GM10248 (cell line): Measurements from ENCODE around the gene SLCO2A1.

Source experiments
- CTCF ChIA-PET: fragments of 300-600 bp; sonication (Branson Sonifier 250); formaldehyde crosslinking; extraction: SDS; loops from one replicate; lab custom pipeline; 2021; ENCODE audit warnings: antibody characterized with exemption; lab: Yijun Ruan, JAX
- POLR2A ChIA-PET: fragments of 350-650 bp; sonication (Branson Sonifier 250); formaldehyde crosslinking; extraction: SDS; loops from one replicate; lab custom pipeline; 2020; ENCODE audit warnings: antibody characterized with exemption; lab: Yijun Ruan, JAX
- DNase-seq: peaks from one replicate; pipeline ENCODE4 v3.0.0; 2012; ENCODE audit errors: extremely low spot score
- TF ChIP-seq, protein P1 (sequence below): IDR thresholded peaks from 2 replicates; pipeline ENCODE4 v1.5.1; 2012; ENCODE audit warnings: mild to moderate bottlenecking, low read depth; ENCODE audit errors: extremely low read depth, missing control alignments, control extremely low read depth

SLCO2A1 gene

DNA sequence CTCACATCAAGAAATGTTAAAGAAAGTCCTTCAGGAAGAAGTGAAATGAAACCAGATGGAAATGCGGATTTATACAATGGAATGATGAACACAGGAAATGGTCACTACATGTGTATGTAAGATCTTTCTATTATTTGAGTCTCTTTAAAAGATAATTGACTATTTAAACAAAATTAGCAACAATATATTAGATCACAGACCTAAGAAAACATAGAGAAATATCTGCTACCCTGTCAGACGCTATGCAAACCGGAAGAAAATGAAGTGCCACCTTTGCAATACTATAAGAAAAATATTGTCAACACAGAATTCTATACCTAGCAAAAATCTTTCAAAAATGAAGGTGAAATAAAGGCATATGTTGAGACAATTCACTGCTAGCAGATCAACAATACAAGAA is 151.2 kb downstream of the SLCO2A1 start:
- no peak for DNase-seq
- ChIA-PET POLR2A (no interaction called here), CTCF (no interaction called here)
- TF ChIP-seq, protein P1, sequence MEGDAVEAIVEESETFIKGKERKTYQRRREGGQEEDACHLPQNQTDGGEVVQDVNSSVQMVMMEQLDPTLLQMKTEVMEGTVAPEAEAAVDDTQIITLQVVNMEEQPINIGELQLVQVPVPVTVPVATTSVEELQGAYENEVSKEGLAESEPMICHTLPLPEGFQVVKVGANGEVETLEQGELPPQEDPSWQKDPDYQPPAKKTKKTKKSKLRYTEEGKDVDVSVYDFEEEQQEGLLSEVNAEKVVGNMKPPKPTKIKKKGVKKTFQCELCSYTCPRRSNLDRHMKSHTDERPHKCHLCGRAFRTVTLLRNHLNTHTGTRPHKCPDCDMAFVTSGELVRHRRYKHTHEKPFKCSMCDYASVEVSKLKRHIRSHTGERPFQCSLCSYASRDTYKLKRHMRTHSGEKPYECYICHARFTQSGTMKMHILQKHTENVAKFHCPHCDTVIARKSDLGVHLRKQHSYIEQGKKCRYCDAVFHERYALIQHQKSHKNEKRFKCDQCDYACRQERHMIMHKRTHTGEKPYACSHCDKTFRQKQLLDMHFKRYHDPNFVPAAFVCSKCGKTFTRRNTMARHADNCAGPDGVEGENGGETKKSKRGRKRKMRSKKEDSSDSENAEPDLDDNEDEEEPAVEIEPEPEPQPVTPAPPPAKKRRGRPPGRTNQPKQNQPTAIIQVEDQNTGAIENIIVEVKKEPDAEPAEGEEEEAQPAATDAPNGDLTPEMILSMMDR, result no peak
